Measurements from ENCODE around the gene CAMK4. TPM values are rescaled to one million over a fixed set of nuclear protein-coding genes. Genes with fewer than 3 reads are reported as not detected.

Gene CAMK4
- total and polyA plus RNA-seq, 2 of the 8 experiments (the other 6 are each of a cell fraction or from before 2014, with no cell fraction given) = 1.8 to 8.3 TPM

DNA sequence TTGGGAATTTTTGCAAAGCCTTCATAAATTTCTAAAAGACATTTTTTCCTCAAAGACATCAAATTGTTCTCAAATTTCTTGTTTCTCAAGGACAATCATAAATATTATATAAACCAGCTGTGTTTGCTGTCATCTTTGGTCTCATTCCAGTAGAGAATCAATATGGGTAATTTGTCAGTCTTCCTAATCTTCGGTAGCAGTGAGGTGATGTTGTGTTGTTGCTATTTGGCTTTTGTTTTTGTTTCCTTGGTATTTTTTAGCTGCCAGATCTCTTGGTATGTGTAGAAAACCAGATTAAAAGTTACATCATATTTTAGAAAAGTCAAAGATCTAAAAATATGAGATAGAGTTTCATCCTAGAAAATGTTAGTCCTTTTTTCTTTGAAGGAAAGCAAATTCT lies 87.5 kb downstream of the CAMK4 start:
- no peak overlapping the region for H3K4me2 ChIP-seq (ENCODE audit: insufficient read depth in 1 of 2, low read depth in 2 of 2, low read length in 2 of 2)
- H4K20me1 ChIP-seq (replicated peaks in 1 of 2; ENCODE audit: control insufficient read depth in 1 of 2, insufficient read depth in 2 of 2, low read length in 2 of 2) = no peaks in the 10 kb centered on the region
- no peaks in the 10 kb centered on the region for H3K23me2 ChIP-seq (ENCODE audit: low read depth, low read length)
- H2BK15ac ChIP-seq (ENCODE audit: low read length) = no peak overlapping the region
- no peak overlapping the region for H3K23ac ChIP-seq (ENCODE audit: insufficient read length)
- H4K5ac ChIP-seq (ENCODE audit: insufficient read length, low read depth, low read length) = no peak overlapping the region
- H3K4me1 ChIP-seq (replicated peaks in 1 of 4; ENCODE audit: control insufficient read depth in 3 of 4, insufficient read depth in 4 of 4, low read length in 3 of 4) = peaks cover 2 to 10% (median 6%) of the 10 kb centered on the region in 4 experiments; a peak in 3 of 7 replicates
- DNase-seq (ENCODE audit: low read depth in 1 of 2, low spot score in 2 of 2) (no peak), FAIRE-seq (no peak)
- H3K4ac ChIP-seq (replicated peaks; ENCODE audit: insufficient read length, low read depth, low read length) = no peak overlapping the region
- POLR2A ChIA-PET (ENCODE audit: partially characterized antibody) = no interaction called here
- H2BK20ac ChIP-seq (ENCODE audit: low read length) = no peak overlapping the region
- H3K79me2 ChIP-seq (ENCODE audit: control insufficient read depth in 1 of 2, insufficient read depth in 2 of 2, low read length in 2 of 2) = no peaks in the 10 kb centered on the region
- WGBS, 2 experiments (ENCODE audit: extremely low coverage in 1 of 2, insufficient coverage in 1 of 2, insufficient read length in 1 of 2, insufficient replicate concordance in 2 of 2, low coverage in 1 of 2, low lambda C conversion rate in 2 of 2, missing lambda C conversion rate in 1 of 2) = 86% methylated on average over 1 of the region's 1 CpG; no CpG with 5 or more reads in 1 of the 2 experiments
- no peak overlapping the region for H3K14ac ChIP-seq (ENCODE audit: insufficient read length)
- no peaks in the 10 kb centered on the region for H3K36me3 ChIP-seq (ENCODE audit: control insufficient read depth in 2 of 4, insufficient read depth in 4 of 4, low read length in 3 of 4)
- no peak overlapping the region for H4K91ac ChIP-seq (replicated peaks; ENCODE audit: insufficient read length, low read length)
- no peaks in the 10 kb centered on the region for H3K9me3 ChIP-seq (ENCODE audit: insufficient read depth in 2 of 2, low read depth in 1 of 2, low read length in 1 of 2)
- CTCF ChIA-PET (ENCODE audit: partially characterized antibody) = interaction anchor here (1.6 kb wide), 1 partner anchor 33 kb away, joined by 4 read pairs; no protein-coding TSS in a partner anchor
- no peak overlapping the region for H3K18ac ChIP-seq (ENCODE audit: extremely low read depth, low read length)
- no peak overlapping the region for H2BK5ac ChIP-seq (ENCODE audit: low read depth, low read length)
- H2AK5ac ChIP-seq (ENCODE audit: low read depth, low read length) = no peak overlapping the region
- no peak overlapping the region for H3K27ac ChIP-seq (ENCODE audit: low read depth, low read length)
- H3K4me3 ChIP-seq (ENCODE audit: extremely low read depth in 1 of 4, insufficient read depth in 2 of 4, low read depth in 3 of 4, low read length in 4 of 4) = no peak overlapping the region
- H4K8ac ChIP-seq (ENCODE audit: extremely low read depth, insufficient read depth, low read length) = no peak overlapping the region
- H3K9ac ChIP-seq (replicated peaks in 1 of 4; ENCODE audit: extremely low read depth in 1 of 4, low read depth in 3 of 4, low read length in 3 of 4) = no peak overlapping the region
- no peak overlapping the region for H2BK120ac ChIP-seq (replicated peaks; ENCODE audit: low read depth, low read length)
- no peak overlapping the region for H2AFZ ChIP-seq (ENCODE audit: low read length)
- H3K79me1 ChIP-seq (ENCODE audit: low read depth, low read length) = no peaks in the 10 kb centered on the region
- no peaks in the 10 kb centered on the region for H3K27me3 ChIP-seq (replicated peaks in 1 of 4; ENCODE audit: control insufficient read depth in 3 of 4, extremely low read depth in 1 of 4, insufficient read depth in 3 of 4, low read length in 3 of 4)
- no peak overlapping the region for H3K56ac ChIP-seq (replicated peaks; ENCODE audit: insufficient read length, low read depth, low read length)
- H2BK12ac ChIP-seq (ENCODE audit: low read depth, low read length) = no peak overlapping the region
- TF ChIP-seq TAF1 (IDR thresholded peaks at IDR 0.05; ENCODE audit: low read depth, low read length) (no peak), MAFK (IDR thresholded peaks at IDR 0.05; ENCODE audit: low read depth, low read length) (no peak), KDM1A (IDR thresholded peaks at IDR 0.05; ENCODE audit: borderline replicate concordance, low read length) (no peak), CBX5 (IDR thresholded peaks at IDR 0.05; ENCODE audit: low read depth, low read length) (no peak), CEBPB (IDR thresholded peaks at IDR 0.05; ENCODE audit: low read depth, low read length) (no peak), TEAD4 (IDR thresholded peaks at IDR 0.05; ENCODE audit: low read depth, low read length) (no peak), SIX5 (IDR thresholded peaks at IDR 0.05; ENCODE audit: low read depth, low read length) (no peak), CREB1 (IDR thresholded peaks at IDR 0.05) (no peak)
- TF ChIP-seq, protein P1, sequence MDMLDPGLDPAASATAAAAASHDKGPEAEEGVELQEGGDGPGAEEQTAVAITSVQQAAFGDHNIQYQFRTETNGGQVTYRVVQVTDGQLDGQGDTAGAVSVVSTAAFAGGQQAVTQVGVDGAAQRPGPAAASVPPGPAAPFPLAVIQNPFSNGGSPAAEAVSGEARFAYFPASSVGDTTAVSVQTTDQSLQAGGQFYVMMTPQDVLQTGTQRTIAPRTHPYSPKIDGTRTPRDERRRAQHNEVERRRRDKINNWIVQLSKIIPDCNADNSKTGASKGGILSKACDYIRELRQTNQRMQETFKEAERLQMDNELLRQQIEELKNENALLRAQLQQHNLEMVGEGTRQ (IDR thresholded peaks at IDR 0.05; ENCODE audit: low read length) = no peak

Data from H1 (cell line).